ENCODE measurements around the gene MAP4K1.

DNA sequence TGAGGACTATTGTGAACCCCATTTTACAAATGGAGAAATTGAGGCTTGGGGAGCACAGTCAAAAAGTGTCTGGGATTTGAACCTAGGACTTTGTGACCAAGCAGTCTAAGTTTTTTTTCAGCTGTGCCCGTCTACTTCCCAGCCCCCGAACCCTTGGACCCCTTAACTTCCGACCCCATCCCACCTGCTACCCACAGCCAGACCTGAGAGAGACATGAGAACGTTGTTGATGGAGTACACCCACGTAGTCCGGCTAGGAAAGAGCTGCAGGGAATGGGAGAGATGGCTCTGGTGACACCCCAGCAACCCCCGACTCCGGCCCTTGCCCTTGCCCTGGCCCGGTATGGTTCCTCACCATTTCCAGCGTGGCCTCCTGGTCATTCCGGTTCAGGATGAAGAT, 18.0 kb downstream of the MAP4K1 start:
- TF ChIP-seq, protein P1, sequence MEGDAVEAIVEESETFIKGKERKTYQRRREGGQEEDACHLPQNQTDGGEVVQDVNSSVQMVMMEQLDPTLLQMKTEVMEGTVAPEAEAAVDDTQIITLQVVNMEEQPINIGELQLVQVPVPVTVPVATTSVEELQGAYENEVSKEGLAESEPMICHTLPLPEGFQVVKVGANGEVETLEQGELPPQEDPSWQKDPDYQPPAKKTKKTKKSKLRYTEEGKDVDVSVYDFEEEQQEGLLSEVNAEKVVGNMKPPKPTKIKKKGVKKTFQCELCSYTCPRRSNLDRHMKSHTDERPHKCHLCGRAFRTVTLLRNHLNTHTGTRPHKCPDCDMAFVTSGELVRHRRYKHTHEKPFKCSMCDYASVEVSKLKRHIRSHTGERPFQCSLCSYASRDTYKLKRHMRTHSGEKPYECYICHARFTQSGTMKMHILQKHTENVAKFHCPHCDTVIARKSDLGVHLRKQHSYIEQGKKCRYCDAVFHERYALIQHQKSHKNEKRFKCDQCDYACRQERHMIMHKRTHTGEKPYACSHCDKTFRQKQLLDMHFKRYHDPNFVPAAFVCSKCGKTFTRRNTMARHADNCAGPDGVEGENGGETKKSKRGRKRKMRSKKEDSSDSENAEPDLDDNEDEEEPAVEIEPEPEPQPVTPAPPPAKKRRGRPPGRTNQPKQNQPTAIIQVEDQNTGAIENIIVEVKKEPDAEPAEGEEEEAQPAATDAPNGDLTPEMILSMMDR (conservative IDR thresholded peaks at IDR 0.05; ENCODE audit: low read depth, low read length): no peak
- no peak for TF ChIP-seq EZH2 (IDR thresholded peaks at IDR 0.05; ENCODE audit: borderline replicate concordance, low read depth, low read length, poor library complexity, severe bottlenecking)

Measured in A673 (cell line).